GM23338 (cell line): Measurements from ENCODE around the gene UBTF. TPM values are rescaled to one million over a fixed set of nuclear protein-coding genes. Genes with fewer than 3 reads are reported as not detected.
A peak's percentile ranks its signal among the peaks of the same experiment; 100 is the strongest.

Source experiments
- ATAC-seq: fragments of 200-7000 bp; cut with Tn5 transposase; 3 replicates; pipeline ENCODE4 v1.9.1; 2020
- DNase-seq: peaks from one replicate; pipeline ENCODE4 v3.0.0-alpha.2; 2015; ENCODE audit warnings: low spot score
- H2AFZ ChIP-seq: fragments of 200-600 bp; sonication (generic); 2 replicates; pipeline ENCODE4 v1.8.0; 2016; ENCODE audit warnings: antibody characterized with exemption, mild to moderate bottlenecking, moderate library complexity
- H3F3A ChIP-seq: fragments of 200-600 bp; sonication (generic); replicated peaks from 2 replicates; pipeline ENCODE4 v1.8.0; 2017; ENCODE audit warnings: antibody characterized with exemption, mixed run types, low read depth
- H3K27ac ChIP-seq: fragments of 200-600 bp; sonication (generic); 2 replicates; pipeline ENCODE4 v1.6.1; 2016; ENCODE audit warnings: low read depth
- H3K27me3 ChIP-seq: fragments of 200-600 bp; sonication (generic); 2 replicates; pipeline ENCODE4 v1.8.0; 2016; ENCODE audit warnings: mild to moderate bottlenecking, mixed run types, moderate library complexity; ENCODE audit not compliant: insufficient read depth
- H3K36me3 ChIP-seq: fragments of 200-600 bp; sonication (generic); 2 replicates; pipeline ENCODE4 v1.8.0; 2016; ENCODE audit warnings: mild to moderate bottlenecking; ENCODE audit not compliant: insufficient read depth
- H3K4me1 ChIP-seq: fragments of 200-600 bp; sonication (generic); 2 replicates; pipeline ENCODE4 v1.8.0; 2016; ENCODE audit warnings: mild to moderate bottlenecking, moderate library complexity; ENCODE audit not compliant: insufficient read depth
- H3K4me2 ChIP-seq: fragments of 200-600 bp; sonication (generic); 2 replicates; pipeline ENCODE4 v1.7.1; 2017; ENCODE audit warnings: mixed run types
- H3K4me3 ChIP-seq: fragments of 200-600 bp; sonication (generic); 2 replicates; pipeline ENCODE4 v1.6.1; 2016; ENCODE audit warnings: mixed run types
- H3K79me2 ChIP-seq: fragments of 200-600 bp; sonication (generic); replicated peaks from 2 replicates; pipeline ENCODE4 v1.8.0; 2017; ENCODE audit warnings: mild to moderate bottlenecking; ENCODE audit not compliant: insufficient read depth
- H3K9me2 ChIP-seq: fragments of 200-600 bp; sonication (generic); 2 replicates; pipeline ENCODE4 v1.8.0; 2017; ENCODE audit not compliant: insufficient read depth
- H4K20me1 ChIP-seq: fragments of 200-600 bp; sonication (generic); replicated peaks from 2 replicates; pipeline ENCODE4 v1.8.0; 2017; ENCODE audit warnings: mild to moderate bottlenecking; ENCODE audit not compliant: insufficient read depth
- H3K27ac Mint-ChIP-seq: 2 replicates; pipeline ENCODE4 v1.8.0; 2020; ENCODE audit warnings: inconsistent platforms, mild to moderate bottlenecking, moderate library complexity, mixed read lengths
- H3K27me3 Mint-ChIP-seq: 3 replicates; pipeline ENCODE4 v1.8.0; 2022; ENCODE audit warnings: low read depth, mild to moderate bottlenecking, moderate library complexity, mixed read lengths, inconsistent platforms; ENCODE audit not compliant: insufficient read depth, poor library complexity
- H3K36me3 Mint-ChIP-seq: 3 replicates; pipeline ENCODE4 v1.8.0; 2021; ENCODE audit warnings: low read depth, mild to moderate bottlenecking, inconsistent platforms, moderate library complexity, mixed read lengths
- H3K4me1 Mint-ChIP-seq: 3 replicates; pipeline ENCODE4 v1.8.0; 2020; ENCODE audit warnings: mild to moderate bottlenecking, inconsistent platforms, mixed read lengths
- H3K4me3 Mint-ChIP-seq: 3 replicates; pipeline ENCODE4 v1.8.0; 2021; ENCODE audit warnings: moderate library complexity, mild to moderate bottlenecking, inconsistent platforms, mixed read lengths
- H3K9me3 Mint-ChIP-seq: 3 replicates; pipeline ENCODE4 v1.8.0; 2020; ENCODE audit warnings: moderate library complexity, mild to moderate bottlenecking, inconsistent platforms, mixed read lengths
- CREB1 ChIP-seq: fragments of 250-450 bp; sonication (Bioruptor Pico); IDR thresholded peaks from 2 replicates; pipeline ENCODE4 v1.5.0; 2020; ENCODE audit warnings: low read depth, mild to moderate bottlenecking, moderate library complexity
- EZH2 ChIP-seq: fragments of 200-600 bp; sonication (generic); IDR thresholded peaks from one replicate; pipeline ENCODE4 v1.8.0; 2017; ENCODE audit warnings: antibody characterized with exemption, mild to moderate bottlenecking, low read depth; ENCODE audit not compliant: unreplicated experiment
- EZH2phosphoT487 ChIP-seq: fragments of 200-600 bp; sonication (generic); IDR thresholded peaks from one replicate; pipeline ENCODE4 v1.8.1; 2018; ENCODE audit warnings: antibody characterized with exemption; ENCODE audit not compliant: unreplicated experiment
- NANOG ChIP-seq: IDR thresholded peaks from 2 replicates; pipeline ENCODE4 v1.6.1; 2016; ENCODE audit warnings: antibody characterized with exemption, borderline replicate concordance
- POLR2AphosphoS5 ChIP-seq: IDR thresholded peaks from 2 replicates; pipeline ENCODE4 v1.6.1; 2016; ENCODE audit warnings: antibody characterized with exemption, low read depth
- REST ChIP-seq: IDR thresholded peaks from one replicate; pipeline ENCODE4 v1.6.1; 2018; ENCODE audit warnings: antibody characterized with exemption; ENCODE audit not compliant: unreplicated experiment
- STAT1 ChIP-seq: IDR thresholded peaks from one replicate; pipeline ENCODE4 v1.6.1; 2016; ENCODE audit warnings: antibody characterized with exemption; ENCODE audit not compliant: unreplicated experiment
- ZNF331 ChIP-seq: fragments of 250-450 bp; sonication (Bioruptor Pico); IDR thresholded peaks from 2 replicates; pipeline ENCODE4 v1.5.0; 2020; ENCODE audit warnings: low read depth, mild to moderate bottlenecking, moderate library complexity
- polyA plus RNA-seq: library from polyadenylated mRNA; unstranded; fragments of >200 nt; fragmentation: Nextera tagmentation; extraction: Ambion mirVana; gene quantifications from 2 replicates; pipeline ENCODE4 v1.2.1, GENCODE V29; 2016
- total RNA-seq: library from RNA; depleted of rRNA; stranded (reverse); fragments of >200 nt; shearing (Covaris generic); gene quantifications from 2 replicates; pipeline ENCODE4 v1.2.3, GENCODE V29; 2014
- TF ChIP-seq, protein P1 (sequence below): fragments of 250-450 bp; sonication (Bioruptor Pico); IDR thresholded peaks from 2 replicates; pipeline ENCODE4 v1.5.0; 2020; ENCODE audit warnings: mild to moderate bottlenecking, moderate library complexity

The UBTF gene
- total and polyA plus RNA-seq, 2 experiments from 2014 or later = 29.9 to 62.2 TPM

DNA sequence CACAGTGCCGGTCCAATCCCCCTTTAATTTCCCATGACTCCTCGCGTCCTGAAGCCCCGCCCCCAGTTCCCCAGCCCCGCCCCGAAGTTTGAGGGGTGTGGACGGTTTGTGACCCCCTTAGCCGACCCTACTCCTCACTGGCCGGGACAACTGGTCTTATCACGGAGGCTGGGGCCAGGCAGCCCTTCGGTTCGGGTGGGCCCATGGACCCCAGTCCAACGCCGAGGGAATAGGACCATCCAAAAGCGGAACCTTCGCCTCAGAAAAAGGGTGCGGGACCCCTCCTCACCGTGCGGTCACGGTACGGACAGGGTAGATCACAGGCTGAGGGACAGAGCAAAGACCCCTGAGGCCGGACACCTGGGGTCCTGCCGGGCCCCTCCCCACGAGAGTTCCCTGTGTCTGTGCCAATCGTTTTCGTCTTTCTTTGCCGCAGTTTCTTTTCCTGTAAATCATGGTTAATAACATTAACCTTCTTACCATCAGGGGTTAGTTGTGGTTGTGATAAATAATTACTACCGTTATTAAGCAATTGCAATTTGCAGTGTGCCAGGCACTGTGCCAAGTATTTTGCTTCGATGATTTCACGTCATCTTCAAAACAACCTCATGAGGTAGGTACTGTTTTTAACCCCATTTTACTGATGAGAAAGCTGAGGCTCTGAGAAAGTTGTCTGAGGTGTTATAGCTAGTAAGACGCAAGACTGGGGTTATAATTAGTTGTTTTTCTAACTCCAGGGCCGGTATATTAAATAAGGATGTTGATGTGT is 32.2 kb downstream of the UBTF start:
- Histone ChIP-seq H2AFZ (no peak overlapping the region), H3K4me3 (peak overlapping the region; percentile 79), H3F3A (peaks cover 27% of the 10 kb centered on the region), H3K9me2 (no peaks in the 10 kb centered on the region), H4K20me1 (peaks cover 11% of the 10 kb centered on the region), H3K27ac (peak overlapping the region; percentile 28; the same call in 1 of the 2 replicates), H3K27me3 (no peaks in the 10 kb centered on the region), H3K4me2 (peak overlapping the region; percentile 80), H3K36me3 (no peaks in the 10 kb centered on the region; the same call in 1 of the 2 replicates), H3K4me1 (peaks cover 27% of the 10 kb centered on the region; the same call in 1 of the 2 replicates), H3K79me2 (peaks cover 51% of the 10 kb centered on the region)
- peaks cover 11% of the 10 kb centered on the region for H3K27me3 Mint-ChIP-seq
- DNase-seq (peak; percentile 74), ATAC-seq (peak; percentile 65)
- H3K9me3 Mint-ChIP-seq = no peaks in the 10 kb centered on the region
- H3K4me1 Mint-ChIP-seq = peaks cover 26% of the 10 kb centered on the region
- H3K4me3 Mint-ChIP-seq = peak overlapping the region; percentile 98
- peaks cover 31% of the 10 kb centered on the region; the same call in 2 of the 3 replicates for H3K36me3 Mint-ChIP-seq
- TF ChIP-seq EZH2 = no peak
- TF ChIP-seq, protein P1, sequence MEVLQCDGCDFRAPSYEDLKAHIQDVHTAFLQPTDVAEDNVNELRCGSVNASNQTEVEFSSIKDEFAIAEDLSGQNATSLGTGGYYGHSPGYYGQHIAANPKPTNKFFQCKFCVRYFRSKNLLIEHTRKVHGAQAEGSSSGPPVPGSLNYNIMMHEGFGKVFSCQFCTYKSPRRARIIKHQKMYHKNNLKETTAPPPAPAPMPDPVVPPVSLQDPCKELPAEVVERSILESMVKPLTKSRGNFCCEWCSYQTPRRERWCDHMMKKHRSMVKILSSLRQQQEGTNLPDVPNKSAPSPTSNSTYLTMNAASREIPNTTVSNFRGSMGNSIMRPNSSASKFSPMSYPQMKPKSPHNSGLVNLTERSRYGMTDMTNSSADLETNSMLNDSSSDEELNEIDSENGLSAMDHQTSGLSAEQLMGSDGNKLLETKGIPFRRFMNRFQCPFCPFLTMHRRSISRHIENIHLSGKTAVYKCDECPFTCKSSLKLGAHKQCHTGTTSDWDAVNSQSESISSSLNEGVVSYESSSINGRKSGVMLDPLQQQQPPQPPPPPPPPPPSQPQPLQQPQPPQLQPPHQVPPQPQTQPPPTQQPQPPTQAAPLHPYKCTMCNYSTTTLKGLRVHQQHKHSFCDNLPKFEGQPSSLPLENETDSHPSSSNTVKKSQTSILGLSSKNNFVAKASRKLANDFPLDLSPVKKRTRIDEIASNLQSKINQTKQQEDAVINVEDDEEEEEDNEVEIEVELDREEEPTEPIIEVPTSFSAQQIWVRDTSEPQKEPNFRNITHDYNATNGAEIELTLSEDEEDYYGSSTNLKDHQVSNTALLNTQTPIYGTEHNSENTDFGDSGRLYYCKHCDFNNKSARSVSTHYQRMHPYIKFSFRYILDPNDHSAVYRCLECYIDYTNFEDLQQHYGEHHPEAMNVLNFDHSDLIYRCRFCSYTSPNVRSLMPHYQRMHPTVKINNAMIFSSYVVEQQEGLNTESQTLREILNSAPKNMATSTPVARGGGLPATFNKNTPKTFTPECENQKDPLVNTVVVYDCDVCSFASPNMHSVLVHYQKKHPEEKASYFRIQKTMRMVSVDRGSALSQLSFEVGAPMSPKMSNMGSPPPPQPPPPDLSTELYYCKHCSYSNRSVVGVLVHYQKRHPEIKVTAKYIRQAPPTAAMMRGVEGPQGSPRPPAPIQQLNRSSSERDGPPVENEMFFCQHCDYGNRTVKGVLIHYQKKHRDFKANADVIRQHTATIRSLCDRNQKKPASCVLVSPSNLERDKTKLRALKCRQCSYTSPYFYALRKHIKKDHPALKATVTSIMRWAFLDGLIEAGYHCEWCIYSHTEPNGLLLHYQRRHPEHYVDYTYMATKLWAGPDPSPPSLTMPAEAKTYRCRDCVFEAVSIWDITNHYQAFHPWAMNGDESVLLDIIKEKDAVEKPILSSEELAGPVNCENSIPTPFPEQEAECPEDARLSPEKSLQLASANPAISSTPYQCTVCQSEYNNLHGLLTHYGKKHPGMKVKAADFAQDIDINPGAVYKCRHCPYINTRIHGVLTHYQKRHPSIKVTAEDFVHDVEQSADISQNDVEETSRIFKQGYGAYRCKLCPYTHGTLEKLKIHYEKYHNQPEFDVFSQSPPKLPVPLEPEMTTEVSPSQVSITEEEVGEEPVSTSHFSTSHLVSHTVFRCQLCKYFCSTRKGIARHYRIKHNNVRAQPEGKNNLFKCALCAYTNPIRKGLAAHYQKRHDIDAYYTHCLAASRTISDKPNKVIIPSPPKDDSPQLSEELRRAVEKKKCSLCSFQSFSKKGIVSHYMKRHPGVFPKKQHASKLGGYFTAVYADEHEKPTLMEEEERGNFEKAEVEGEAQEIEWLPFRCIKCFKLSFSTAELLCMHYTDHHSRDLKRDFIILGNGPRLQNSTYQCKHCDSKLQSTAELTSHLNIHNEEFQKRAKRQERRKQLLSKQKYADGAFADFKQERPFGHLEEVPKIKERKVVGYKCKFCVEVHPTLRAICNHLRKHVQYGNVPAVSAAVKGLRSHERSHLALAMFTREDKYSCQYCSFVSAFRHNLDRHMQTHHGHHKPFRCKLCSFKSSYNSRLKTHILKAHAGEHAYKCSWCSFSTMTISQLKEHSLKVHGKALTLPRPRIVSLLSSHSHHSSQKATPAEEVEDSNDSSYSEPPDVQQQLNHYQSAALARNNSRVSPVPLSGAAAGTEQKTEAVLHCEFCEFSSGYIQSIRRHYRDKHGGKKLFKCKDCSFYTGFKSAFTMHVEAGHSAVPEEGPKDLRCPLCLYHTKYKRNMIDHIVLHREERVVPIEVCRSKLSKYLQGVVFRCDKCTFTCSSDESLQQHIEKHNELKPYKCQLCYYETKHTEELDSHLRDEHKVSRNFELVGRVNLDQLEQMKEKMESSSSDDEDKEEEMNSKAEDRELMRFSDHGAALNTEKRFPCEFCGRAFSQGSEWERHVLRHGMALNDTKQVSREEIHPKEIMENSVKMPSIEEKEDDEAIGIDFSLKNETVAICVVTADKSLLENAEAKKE = no peak
- no peak for TF ChIP-seq NANOG
- no peak for TF ChIP-seq REST
- TF ChIP-seq STAT1 = no peak
- peak; percentile 66 for TF ChIP-seq POLR2AphosphoS5
- TF ChIP-seq EZH2phosphoT487 = no peak
- no peak for TF ChIP-seq CREB1 (CRISPR knock-in tag)
- TF ChIP-seq ZNF331 (CRISPR knock-in tag) = no peak
- H3K27ac Mint-ChIP-seq = peak overlapping the region; percentile 99
